ENCODE measurements around the gene C10orf71. TPM values are rescaled to one million over a fixed set of nuclear protein-coding genes. Genes with fewer than 3 reads are reported as not detected.

C10orf71 gene
- total and polyA plus RNA-seq, 7 experiments from 2014 or later: not detected

DNA sequence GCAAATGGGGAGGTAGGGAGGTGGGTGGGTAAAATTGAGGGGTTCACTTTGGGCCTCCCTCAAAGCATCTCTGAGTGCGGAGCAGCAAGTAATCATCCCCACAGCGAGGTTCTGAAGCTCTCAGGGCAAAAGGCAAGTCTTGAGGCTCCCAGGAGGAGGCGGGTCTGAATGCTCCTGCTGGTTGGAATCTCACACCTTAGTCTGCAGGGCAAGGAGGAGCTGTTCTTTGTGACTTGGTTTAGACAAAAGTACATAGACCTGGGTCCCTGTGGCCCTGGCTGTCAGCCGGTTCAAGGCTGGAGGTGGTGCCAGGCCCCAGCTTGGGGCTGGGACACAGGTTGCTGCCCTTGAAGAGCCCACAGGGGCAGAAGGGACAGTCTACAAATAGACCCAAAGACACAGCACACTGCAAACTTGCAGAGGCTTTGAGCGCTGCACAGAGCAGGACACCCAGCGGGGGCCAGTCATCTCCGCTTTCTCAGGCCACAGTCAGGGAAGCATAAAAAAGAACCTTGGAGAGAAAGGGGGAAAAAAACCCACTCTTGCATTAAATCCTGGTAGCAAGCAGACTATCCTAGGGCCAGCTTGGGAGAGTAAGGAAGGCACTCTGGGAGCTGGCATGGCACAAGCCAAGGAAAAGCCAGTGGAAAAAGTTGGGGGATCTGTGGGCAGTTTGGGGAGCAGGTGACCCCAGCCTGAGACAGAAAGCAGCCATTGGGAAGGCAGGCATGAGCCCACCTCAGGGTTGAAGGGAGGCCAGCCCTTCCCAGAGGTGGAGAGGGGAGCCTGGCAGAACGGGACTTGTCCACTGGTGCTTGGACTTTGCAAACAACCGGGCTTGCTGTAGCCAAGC lies 926 bp upstream of the C10orf71 start:
- DNase-seq (no peak), ATAC-seq (no peak)
- no peaks in the 10 kb centered on the region for H3K36me3 ChIP-seq (ENCODE audit: control insufficient read depth in 2 of 3, insufficient read depth in 3 of 3, low read length in 3 of 3)
- ChIA-PET CTCF (no interaction called here), POLR2A (no interaction called here)
- H3K9me3 ChIP-seq (ENCODE audit: control insufficient read depth in 2 of 3, low read length in 3 of 3): no peaks in the 10 kb centered on the region
- H3K27ac ChIP-seq (ENCODE audit: low read depth, low read length): no peak overlapping the region
- Mint-ChIP-seq H3K27me3 (peaks cover under 1 to 6% (median 3%) of the 10 kb centered on the region in 5 donors), H3K27ac (no peak overlapping the region), H3K9me3 (no peaks in the 10 kb centered on the region), H3K4me3 (no peak overlapping the region), H3K4me1 (peaks cover 0 to 1% (median 0%) of the 10 kb centered on the region in 7 donors), H3K36me3 (no peaks in the 10 kb centered on the region)
- no peaks in the 10 kb centered on the region for H3K4me1 ChIP-seq (ENCODE audit: control insufficient read depth in 2 of 2, insufficient read depth in 2 of 2, low read length in 2 of 2)
- no peak overlapping the region for H3K4me3 ChIP-seq (ENCODE audit: low read length)
- H3K27me3 ChIP-seq (ENCODE audit: control insufficient read depth in 2 of 2, insufficient read depth in 2 of 2, low read length in 2 of 2): no peaks in the 10 kb centered on the region
- intact Hi-C loops (cut with micrococcal nuclease): no loop called here

DNA sequence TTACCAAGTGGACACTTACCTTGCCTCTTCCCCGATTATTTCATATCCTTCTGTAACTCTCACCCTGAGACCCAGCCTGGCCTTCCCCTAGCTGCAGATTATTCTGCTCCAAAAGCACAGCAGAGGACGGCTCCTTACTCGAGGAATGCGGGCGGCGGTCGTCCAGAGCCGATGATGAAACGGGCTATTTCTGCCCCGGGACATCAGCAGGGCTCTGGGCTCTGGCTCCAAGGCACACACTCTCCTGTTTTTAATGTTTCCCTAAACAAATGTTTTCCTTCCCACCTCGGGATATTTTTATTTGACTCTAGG lies 343 bp upstream of the C10orf71 start:
- no peak overlapping the region for H3K27ac Mint-ChIP-seq
- Histone ChIP-seq H3K4me3 (ENCODE audit: low read length) (no peak overlapping the region), H3K36me3 (ENCODE audit: control insufficient read depth in 2 of 3, insufficient read depth in 3 of 3, low read length in 3 of 3) (no peaks in the 10 kb centered on the region), H3K27me3 (ENCODE audit: control insufficient read depth in 2 of 2, insufficient read depth in 2 of 2, low read length in 2 of 2) (no peaks in the 10 kb centered on the region), H3K9me3 (ENCODE audit: control insufficient read depth in 2 of 3, low read length in 3 of 3) (no peaks in the 10 kb centered on the region), H3K27ac (ENCODE audit: low read depth, low read length) (no peak overlapping the region), H3K4me1 (ENCODE audit: control insufficient read depth in 2 of 2, insufficient read depth in 2 of 2, low read length in 2 of 2) (no peaks in the 10 kb centered on the region)
- H3K36me3 Mint-ChIP-seq: no peaks in the 10 kb centered on the region
- peaks cover 0 to 7% (median 2%) of the 10 kb centered on the region in 5 donors for H3K27me3 Mint-ChIP-seq
- ChIA-PET CTCF (no interaction called here), POLR2A (no interaction called here)
- H3K9me3 Mint-ChIP-seq: no peaks in the 10 kb centered on the region
- ATAC-seq: no peak
- no peak overlapping the region for H3K4me3 Mint-ChIP-seq
- intact Hi-C loops (cut with micrococcal nuclease): no loop called here
- peaks cover 0 to 1% (median 0%) of the 10 kb centered on the region in 7 donors for H3K4me1 Mint-ChIP-seq
- no peak for DNase-seq

- DNase-seq: no peak
- H3K27me3 ChIP-seq (ENCODE audit: control insufficient read depth in 2 of 2, insufficient read depth in 2 of 2, low read length in 2 of 2): no peaks in the 10 kb centered on the region
- Mint-ChIP-seq H3K9me3 (no peaks in the 10 kb centered on the region), H3K4me1 (peaks cover 0 to 1% (median 0%) of the 10 kb centered on the region in 7 donors), H3K27me3 (peaks cover 0 to 13% (median 4%) of the 10 kb centered on the region in 5 donors), H3K36me3 (no peaks in the 10 kb centered on the region), H3K27ac (no peak overlapping the region), H3K4me3 (no peak overlapping the region)
- intact Hi-C loops (cut with micrococcal nuclease): no loop called here
- H3K27ac ChIP-seq (ENCODE audit: low read depth, low read length): no peak overlapping the region
- no peaks in the 10 kb centered on the region for H3K4me1 ChIP-seq (ENCODE audit: control insufficient read depth in 2 of 2, insufficient read depth in 2 of 2, low read length in 2 of 2)
- no peaks in the 10 kb centered on the region for H3K36me3 ChIP-seq (ENCODE audit: control insufficient read depth in 2 of 3, insufficient read depth in 3 of 3, low read length in 3 of 3)
- ChIA-PET CTCF (no interaction called here), POLR2A (no interaction called here)
- H3K4me3 ChIP-seq (ENCODE audit: low read length): no peak overlapping the region
- ATAC-seq: no peak
- H3K9me3 ChIP-seq (ENCODE audit: control insufficient read depth in 2 of 3, low read length in 3 of 3): no peaks in the 10 kb centered on the region
Measured at GRCh38 chr10:49299816-49300139, 808 bp downstream of the C10orf71 start.

DNA sequence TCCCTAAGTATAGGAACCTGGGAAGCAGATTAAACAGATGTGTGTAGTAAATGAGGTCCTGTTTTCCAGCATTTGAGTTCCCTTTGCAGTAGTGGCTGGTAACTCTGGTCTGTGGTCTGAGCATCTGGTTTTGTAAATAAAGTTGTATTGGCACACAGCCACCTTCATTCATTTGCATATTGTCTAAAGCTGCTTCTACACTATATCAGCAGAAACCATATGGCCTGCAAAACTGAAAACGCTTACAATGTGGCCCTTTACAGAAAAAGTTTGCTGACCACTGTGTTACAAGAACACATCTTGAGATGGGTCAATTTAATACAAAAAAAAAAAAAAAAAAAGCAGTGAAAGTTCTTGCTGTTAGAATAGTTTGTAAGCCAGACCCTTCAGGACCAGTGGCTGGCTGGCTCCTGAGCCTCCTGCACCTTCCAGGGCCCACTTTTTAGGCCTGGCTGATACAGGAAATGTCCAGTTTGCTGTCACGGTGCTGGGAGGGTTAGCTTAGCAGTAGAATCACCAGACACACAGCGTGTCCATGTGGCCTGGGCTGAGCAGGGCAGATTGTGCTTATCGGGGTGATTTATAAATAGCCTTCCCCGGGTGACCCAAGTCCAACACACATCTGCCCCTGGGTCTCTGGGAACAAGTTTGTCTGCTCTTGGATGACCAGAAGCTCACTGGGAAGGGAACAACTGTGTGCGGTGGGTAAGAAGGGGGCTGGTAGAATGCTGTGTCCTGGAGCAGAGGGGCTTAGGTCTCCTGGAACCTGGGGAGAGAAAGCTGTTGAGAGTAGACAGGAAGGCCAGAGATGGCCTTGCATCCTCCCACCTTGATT lies 1.4 kb downstream of the C10orf71 start:
- no peak overlapping the region for H3K4me3 Mint-ChIP-seq
- H3K27me3 Mint-ChIP-seq: peaks cover 0 to 15% (median 4%) of the 10 kb centered on the region in 5 donors
- H3K27ac ChIP-seq (ENCODE audit: low read depth, low read length): no peak overlapping the region
- no peaks in the 10 kb centered on the region for H3K9me3 Mint-ChIP-seq
- CTCF ChIA-PET: no interaction called here
- no peak for DNase-seq
- H3K27me3 ChIP-seq (ENCODE audit: control insufficient read depth in 2 of 2, insufficient read depth in 2 of 2, low read length in 2 of 2): no peaks in the 10 kb centered on the region
- POLR2A ChIA-PET: no interaction called here
- H3K36me3 ChIP-seq (ENCODE audit: control insufficient read depth in 2 of 3, insufficient read depth in 3 of 3, low read length in 3 of 3): no peaks in the 10 kb centered on the region
- H3K36me3 Mint-ChIP-seq: no peaks in the 10 kb centered on the region
- H3K4me1 Mint-ChIP-seq: peaks cover 0 to 1% (median 0%) of the 10 kb centered on the region in 7 donors
- H3K9me3 ChIP-seq (ENCODE audit: control insufficient read depth in 2 of 3, low read length in 3 of 3): no peaks in the 10 kb centered on the region
- no peak overlapping the region for H3K4me3 ChIP-seq (ENCODE audit: low read length)
- intact Hi-C loops (cut with micrococcal nuclease): no loop called here
- ATAC-seq: no peak
- no peaks in the 10 kb centered on the region for H3K4me1 ChIP-seq (ENCODE audit: control insufficient read depth in 2 of 2, insufficient read depth in 2 of 2, low read length in 2 of 2)
- no peak overlapping the region for H3K27ac Mint-ChIP-seq

- Mint-ChIP-seq H3K27ac (no peak overlapping the region), H3K9me3 (no peaks in the 10 kb centered on the region), H3K27me3 (peaks cover 0 to 15% (median 4%) of the 10 kb centered on the region in 5 donors), H3K36me3 (no peaks in the 10 kb centered on the region), H3K4me1 (peaks cover 0 to 1% (median 0%) of the 10 kb centered on the region in 7 donors), H3K4me3 (no peak overlapping the region)
- intact Hi-C loops (cut with micrococcal nuclease): no loop called here
- Histone ChIP-seq H3K27me3 (ENCODE audit: control insufficient read depth in 2 of 2, insufficient read depth in 2 of 2, low read length in 2 of 2) (no peaks in the 10 kb centered on the region), H3K4me1 (ENCODE audit: control insufficient read depth in 2 of 2, insufficient read depth in 2 of 2, low read length in 2 of 2) (no peaks in the 10 kb centered on the region), H3K27ac (ENCODE audit: low read depth, low read length) (no peak overlapping the region), H3K36me3 (ENCODE audit: control insufficient read depth in 2 of 3, insufficient read depth in 3 of 3, low read length in 3 of 3) (no peaks in the 10 kb centered on the region), H3K9me3 (ENCODE audit: control insufficient read depth in 2 of 3, low read length in 3 of 3) (no peaks in the 10 kb centered on the region), H3K4me3 (ENCODE audit: low read length) (no peak overlapping the region)
- ATAC-seq: no peak
- POLR2A ChIA-PET: no interaction called here
- CTCF ChIA-PET: no interaction called here
- no peak for DNase-seq
Measured at GRCh38 chr10:49301302-49301701, 2.3 kb downstream of the C10orf71 start.

DNA sequence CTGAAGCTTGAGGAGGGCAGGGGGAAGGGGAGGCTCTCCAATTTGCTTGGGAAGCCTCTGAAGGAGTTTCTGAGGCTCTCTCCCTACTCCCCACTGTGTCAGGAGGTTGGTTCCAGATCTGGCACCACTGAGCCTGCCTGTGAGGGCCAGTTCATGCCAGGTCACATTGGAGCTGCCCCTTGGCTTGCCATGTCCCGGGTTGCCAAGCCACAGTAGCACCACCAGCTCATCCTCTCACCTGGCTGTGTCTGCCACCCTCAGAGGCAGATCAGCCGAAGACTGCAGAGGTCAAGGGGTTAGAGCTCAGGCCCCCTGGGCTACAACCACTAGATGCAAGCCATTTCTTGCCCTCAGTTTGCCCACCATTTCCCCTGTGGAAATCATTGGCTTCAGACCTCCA lies 3.1 kb downstream of the C10orf71 start:
- H3K27me3 ChIP-seq (ENCODE audit: control insufficient read depth in 2 of 2, insufficient read depth in 2 of 2, low read length in 2 of 2): no peaks in the 10 kb centered on the region
- Mint-ChIP-seq H3K36me3 (no peaks in the 10 kb centered on the region), H3K9me3 (no peaks in the 10 kb centered on the region), H3K4me3 (no peak overlapping the region), H3K27me3 (peaks cover 0 to 15% (median 3%) of the 10 kb centered on the region in 5 donors), H3K4me1 (peaks cover 0 to 1% (median 0%) of the 10 kb centered on the region in 7 donors), H3K27ac (no peak overlapping the region)
- intact Hi-C loops (cut with micrococcal nuclease): no loop called here
- ATAC-seq (no peak), DNase-seq (no peak)
- ChIA-PET CTCF (no interaction called here), POLR2A (no interaction called here)
- H3K27ac ChIP-seq (ENCODE audit: low read depth, low read length): no peak overlapping the region
- H3K36me3 ChIP-seq (ENCODE audit: control insufficient read depth in 2 of 3, insufficient read depth in 3 of 3, low read length in 3 of 3): no peaks in the 10 kb centered on the region
- no peaks in the 10 kb centered on the region for H3K9me3 ChIP-seq (ENCODE audit: control insufficient read depth in 2 of 3, low read length in 3 of 3)
- no peaks in the 10 kb centered on the region for H3K4me1 ChIP-seq (ENCODE audit: control insufficient read depth in 2 of 2, insufficient read depth in 2 of 2, low read length in 2 of 2)
- no peak overlapping the region for H3K4me3 ChIP-seq (ENCODE audit: low read length)

DNA sequence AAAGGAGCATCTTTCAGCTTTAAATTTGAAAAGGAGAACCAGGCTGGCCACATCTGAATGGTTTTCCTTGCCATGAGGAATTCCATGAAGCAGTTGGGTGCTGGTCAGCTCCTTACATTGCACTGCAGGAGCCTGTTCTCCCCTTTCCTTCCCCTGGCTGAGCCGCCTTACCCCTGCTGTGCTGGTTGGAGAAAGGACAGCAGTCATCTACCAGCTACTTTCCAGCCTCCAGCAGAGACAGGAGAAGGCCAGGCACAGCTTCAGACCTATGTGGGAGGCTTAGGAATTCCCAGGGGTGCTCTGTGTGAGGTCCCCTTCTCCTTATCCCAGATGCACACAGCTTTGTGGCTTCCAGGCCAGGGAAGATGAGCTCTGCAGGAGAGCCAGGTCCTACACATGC lies 4.7 kb downstream of the C10orf71 start:
- ChIA-PET CTCF (no interaction called here), POLR2A (no interaction called here)
- DNase-seq (no peak), ATAC-seq (no peak)
- H3K27me3 ChIP-seq (ENCODE audit: control insufficient read depth in 2 of 2, insufficient read depth in 2 of 2, low read length in 2 of 2): no peaks in the 10 kb centered on the region
- no peaks in the 10 kb centered on the region for H3K36me3 ChIP-seq (ENCODE audit: control insufficient read depth in 2 of 3, insufficient read depth in 3 of 3, low read length in 3 of 3)
- H3K4me3 Mint-ChIP-seq: no peak overlapping the region
- peaks cover 0 to 3% (median 0%) of the 10 kb centered on the region in 11 donors for H3K9me3 Mint-ChIP-seq
- H3K4me1 Mint-ChIP-seq: peaks cover 0 to 1% (median 0%) of the 10 kb centered on the region in 7 donors
- no peak overlapping the region for H3K27ac ChIP-seq (ENCODE audit: low read depth, low read length)
- no peaks in the 10 kb centered on the region for H3K4me1 ChIP-seq (ENCODE audit: control insufficient read depth in 2 of 2, insufficient read depth in 2 of 2, low read length in 2 of 2)
- H3K36me3 Mint-ChIP-seq: no peaks in the 10 kb centered on the region
- H3K9me3 ChIP-seq (ENCODE audit: control insufficient read depth in 2 of 3, low read length in 3 of 3): no peaks in the 10 kb centered on the region
- H3K4me3 ChIP-seq (ENCODE audit: low read length): no peak overlapping the region
- peaks cover 0 to 15% (median 2%) of the 10 kb centered on the region in 5 donors for H3K27me3 Mint-ChIP-seq
- intact Hi-C loops (cut with micrococcal nuclease): no loop called here
- no peak overlapping the region for H3K27ac Mint-ChIP-seq

Measured in naive thymus-derived CD4-positive, alpha-beta T cell (primary cell).